Astrocyte of the spinal cord (primary cell): ENCODE measurements around the gene MAP3K6.

Source experiments
- DNase-seq: peaks from one replicate; pipeline ENCODE4 v3.0.0; 2011; ENCODE audit warnings: low read depth, low spot score
- H3K4me3 ChIP-seq: 2 replicates; pipeline ENCODE4 v1.5.1; 2011; ENCODE audit warnings: low read depth, mild to moderate bottlenecking, low read length, moderate library complexity
- in situ Hi-C: cut with HindIII; loops from 2 replicates; pipeline ENCODE4 v1.10.0; 2017; ENCODE audit warnings: low sequenced_read_pairs
- TF ChIP-seq, protein P1 (sequence below): IDR thresholded peaks from 2 replicates; pipeline ENCODE4 v1.5.1; 2012; ENCODE audit warnings: low read depth, mild to moderate bottlenecking, low read length, inconsistent platforms

MAP3K6 gene

DNA sequence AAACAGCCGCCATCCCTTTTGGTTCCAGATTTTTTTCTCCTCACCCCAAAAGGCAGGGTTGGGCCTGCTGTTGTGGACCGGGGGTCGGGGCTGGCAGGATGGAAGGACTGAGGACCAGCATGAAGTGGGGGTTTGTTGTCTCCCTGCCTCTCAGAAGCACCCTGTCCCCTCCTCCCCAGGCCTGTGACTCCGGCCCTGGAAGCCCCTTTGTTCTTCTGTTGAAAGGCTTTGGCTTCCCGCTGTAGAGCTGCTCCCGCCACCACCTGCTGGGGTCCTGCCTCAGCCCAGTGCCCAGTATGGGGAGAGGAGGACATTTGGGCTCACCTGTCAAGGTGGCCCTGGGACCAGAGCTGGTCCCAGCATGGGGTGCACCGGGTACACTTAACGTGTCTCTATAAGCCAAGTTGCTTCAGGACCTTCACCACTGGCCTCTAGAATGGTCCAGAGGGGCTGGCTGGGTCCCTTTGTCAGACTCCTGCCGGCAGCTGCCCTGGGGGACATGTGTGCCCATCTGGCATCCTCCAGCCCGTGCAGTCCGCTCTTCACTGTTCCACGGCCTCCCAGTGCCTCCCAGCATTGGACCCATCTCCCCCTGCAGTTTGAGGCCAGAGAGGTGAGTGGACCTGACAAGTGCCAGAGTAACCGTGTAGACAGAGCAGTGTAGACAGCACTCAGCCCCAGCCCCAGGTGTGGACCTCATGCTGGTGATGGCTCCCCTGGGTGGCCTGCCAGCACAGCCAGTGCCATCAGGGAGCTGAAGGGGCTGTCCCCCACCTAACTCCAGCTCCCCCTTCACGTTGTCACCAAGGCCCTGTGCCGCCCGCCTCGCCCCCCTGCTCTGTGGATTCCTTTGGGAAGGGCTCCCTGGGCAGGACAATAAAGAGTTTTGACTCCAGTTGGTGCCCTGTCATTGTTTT, 31.0 kb downstream of the MAP3K6 start:
- in situ Hi-C loops = no loop called here
- TF ChIP-seq, protein P1, sequence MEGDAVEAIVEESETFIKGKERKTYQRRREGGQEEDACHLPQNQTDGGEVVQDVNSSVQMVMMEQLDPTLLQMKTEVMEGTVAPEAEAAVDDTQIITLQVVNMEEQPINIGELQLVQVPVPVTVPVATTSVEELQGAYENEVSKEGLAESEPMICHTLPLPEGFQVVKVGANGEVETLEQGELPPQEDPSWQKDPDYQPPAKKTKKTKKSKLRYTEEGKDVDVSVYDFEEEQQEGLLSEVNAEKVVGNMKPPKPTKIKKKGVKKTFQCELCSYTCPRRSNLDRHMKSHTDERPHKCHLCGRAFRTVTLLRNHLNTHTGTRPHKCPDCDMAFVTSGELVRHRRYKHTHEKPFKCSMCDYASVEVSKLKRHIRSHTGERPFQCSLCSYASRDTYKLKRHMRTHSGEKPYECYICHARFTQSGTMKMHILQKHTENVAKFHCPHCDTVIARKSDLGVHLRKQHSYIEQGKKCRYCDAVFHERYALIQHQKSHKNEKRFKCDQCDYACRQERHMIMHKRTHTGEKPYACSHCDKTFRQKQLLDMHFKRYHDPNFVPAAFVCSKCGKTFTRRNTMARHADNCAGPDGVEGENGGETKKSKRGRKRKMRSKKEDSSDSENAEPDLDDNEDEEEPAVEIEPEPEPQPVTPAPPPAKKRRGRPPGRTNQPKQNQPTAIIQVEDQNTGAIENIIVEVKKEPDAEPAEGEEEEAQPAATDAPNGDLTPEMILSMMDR = no peak
- no peak for DNase-seq
- H3K4me3 ChIP-seq = no peak overlapping the region

DNA sequence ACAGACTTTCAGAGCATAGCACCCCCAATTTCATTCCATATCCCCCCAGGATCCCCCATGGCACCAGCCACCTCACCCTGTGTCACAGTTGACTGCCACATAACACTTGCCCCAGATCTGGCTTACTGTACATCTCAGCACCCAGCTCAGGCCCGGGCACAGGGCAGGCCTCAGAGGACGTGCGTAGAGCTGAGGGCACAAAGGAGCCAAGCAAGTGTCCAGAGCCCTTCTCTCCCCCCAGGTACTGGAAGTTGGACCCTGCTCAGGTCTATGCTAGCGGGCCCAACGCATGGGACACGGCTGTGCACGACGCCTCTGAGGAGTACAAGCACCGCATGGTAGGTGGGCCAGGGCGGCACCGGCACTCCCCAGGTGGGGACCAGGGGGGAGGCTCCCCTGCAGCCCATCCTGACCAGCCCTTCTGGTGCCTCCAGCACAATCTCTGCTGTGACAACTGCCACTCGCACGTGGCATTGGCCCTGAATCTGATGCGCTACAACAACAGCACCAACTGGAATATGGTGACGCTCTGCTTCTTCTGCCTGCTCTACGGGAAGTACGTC, 33.0 kb downstream of the MAP3K6 start:
- TF ChIP-seq, protein P1 = no peak
- in situ Hi-C loops = no loop called here
- DNase-seq = no peak
- H3K4me3 ChIP-seq = no peak overlapping the region

DNA sequence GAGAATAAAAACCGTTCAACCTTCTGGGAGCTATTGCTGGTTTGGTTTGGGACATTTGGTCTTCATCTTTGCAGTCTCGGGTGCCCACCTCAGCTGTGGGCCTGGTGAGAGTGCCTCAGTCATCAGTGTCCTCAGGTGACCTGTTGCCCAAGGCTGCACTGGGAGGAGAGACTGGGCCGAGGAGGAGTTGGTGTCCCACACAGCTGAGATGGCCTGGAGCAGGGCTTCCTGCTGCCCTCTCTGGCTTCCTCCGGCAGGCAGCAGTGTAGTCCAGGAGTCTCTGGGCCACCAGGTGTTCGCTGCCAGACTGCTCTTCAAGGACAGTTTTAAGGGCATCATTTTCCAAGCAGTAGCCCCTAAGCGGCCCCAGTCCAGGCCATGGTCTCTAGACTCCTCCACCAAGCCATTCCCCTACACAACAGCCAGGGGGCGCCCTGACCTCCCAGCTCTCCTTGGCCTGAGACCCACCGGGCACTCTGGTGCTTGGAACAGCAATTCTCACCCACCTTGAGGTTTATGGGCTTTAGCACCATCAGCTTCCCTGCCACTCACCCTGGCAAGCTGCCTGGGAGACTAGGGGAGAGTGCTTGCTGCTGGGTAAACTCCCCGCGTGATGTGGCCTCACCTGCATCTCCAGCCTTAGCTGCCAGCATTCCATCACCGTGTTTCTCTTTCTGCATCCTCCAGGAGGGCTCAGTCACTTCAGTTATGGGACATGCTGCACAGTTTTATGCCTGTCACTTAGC, 34.1 kb downstream of the MAP3K6 start:
- no peak overlapping the region for H3K4me3 ChIP-seq
- in situ Hi-C loops = no loop called here
- DNase-seq = peak; percentile 9
- TF ChIP-seq, protein P1 = peak; percentile 92

DNA sequence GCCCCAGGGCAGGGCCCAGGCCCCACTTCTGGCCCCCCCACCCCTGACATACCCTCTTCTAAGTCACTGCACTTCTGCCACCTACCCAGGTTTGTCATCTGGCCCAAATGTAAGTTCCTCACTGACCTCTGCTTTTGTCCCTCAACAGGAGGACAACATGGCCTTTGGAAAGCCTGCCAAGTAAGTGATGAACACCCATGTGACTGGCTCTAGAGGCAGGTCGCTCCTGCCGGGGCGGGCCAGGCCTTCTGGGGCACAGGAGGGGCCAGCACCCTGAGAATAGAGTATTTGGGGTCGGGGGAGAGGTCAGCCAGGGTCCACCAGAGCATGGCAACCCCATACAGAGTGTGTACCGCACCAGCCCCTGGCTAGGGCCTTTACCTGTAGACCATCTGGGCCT, 34.8 kb downstream of the MAP3K6 start:
- H3K4me3 ChIP-seq = no peak overlapping the region
- no peak for DNase-seq
- TF ChIP-seq, protein P1 = no peak
- in situ Hi-C loops = no loop called here

DNA sequence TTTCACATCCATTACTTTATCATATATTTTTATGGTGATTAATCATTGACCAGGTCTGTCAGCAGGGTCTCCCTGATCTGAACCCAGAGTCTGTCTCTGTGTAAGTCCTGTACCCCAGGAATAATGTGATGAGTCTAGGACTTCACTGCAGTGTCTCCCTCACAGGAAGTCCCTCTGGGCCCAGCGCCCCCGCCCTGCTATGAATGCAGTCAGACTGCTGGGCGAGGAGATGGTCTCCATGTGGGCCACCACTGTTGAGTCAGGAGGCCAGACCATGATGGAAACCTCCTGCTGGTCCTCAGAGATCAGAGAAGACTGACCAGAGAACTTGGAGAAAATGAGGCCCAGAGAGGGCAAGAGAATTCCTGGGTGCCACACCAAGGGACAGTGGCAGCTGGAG, 35.3 kb downstream of the MAP3K6 start:
- TF ChIP-seq, protein P1 = no peak
- in situ Hi-C loops = no loop called here
- no peak overlapping the region for H3K4me3 ChIP-seq

DNA sequence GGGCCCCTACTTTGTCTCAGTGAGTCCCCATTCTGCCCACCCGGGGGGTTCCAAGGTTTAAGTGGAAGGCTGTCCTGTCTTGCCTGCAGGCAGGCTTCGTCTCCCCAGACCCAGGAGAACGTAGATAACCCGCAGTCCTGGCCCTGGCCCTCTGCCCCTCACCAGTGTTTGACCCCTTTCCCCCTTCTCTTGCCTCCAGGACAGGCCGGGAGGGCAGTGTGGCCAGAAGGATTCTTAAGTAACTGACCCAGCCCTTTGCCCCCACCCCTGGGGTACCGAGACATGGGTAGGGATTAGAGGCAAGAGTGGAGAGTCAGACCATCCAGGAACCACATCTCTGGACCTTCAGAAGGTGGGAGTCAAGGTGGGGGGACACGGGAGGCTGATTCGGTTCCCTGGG, 36.0 kb downstream of the MAP3K6 start:
- in situ Hi-C loops = no loop called here
- DNase-seq = no peak
- TF ChIP-seq, protein P1 = no peak
- H3K4me3 ChIP-seq = no peak overlapping the region

More for the DNA sequence above, 35.3 kb downstream of the MAP3K6 start:
- DNase-seq = no peak
